AG09309 (cell line): ENCODE data around the gene POU6F2.

Experiments
- DNase-seq: peaks from one replicate; pipeline ENCODE4 v3.0.0-alpha.2; 2010; ENCODE audit warnings: low read depth
- H3K4me3 ChIP-seq: 2 replicates; pipeline ENCODE4 v1.5.1; 2011; ENCODE audit warnings: mild to moderate bottlenecking, low read depth, low read length, moderate library complexity; ENCODE audit not compliant: control insufficient read depth
- CTCF ChIP-seq: IDR thresholded peaks from 2 replicates; pipeline ENCODE4 v1.5.1; 2011; ENCODE audit warnings: mild to moderate bottlenecking, low read depth, low read length, inconsistent platforms; ENCODE audit not compliant: insufficient read depth, control insufficient read depth; ENCODE audit errors: missing control alignments

Gene POU6F2

GRCh38 chr7:39458061-39458745 lies 480.5 kb downstream of the POU6F2 start:
- H3K4me3 ChIP-seq, result peak overlapping the region; percentile 15

GRCh38 chr7:39459636-39460035 lies 481.9 kb downstream of the POU6F2 start:
- DNase-seq, result no peak
- no peak overlapping the region for H3K4me3 ChIP-seq
- TF ChIP-seq CTCF, result no peak

More at GRCh38 chr7:39458061-39458745, 480.5 kb downstream of the POU6F2 start:
- TF ChIP-seq CTCF, result no peak
- no peak for DNase-seq

GRCh38 chr7:39460486-39460885 lies 482.8 kb downstream of the POU6F2 start:
- DNase-seq, result no peak
- no peak for TF ChIP-seq CTCF

GRCh38 chr7:39461263-39461820 lies 483.6 kb downstream of the POU6F2 start:
- no peak for TF ChIP-seq CTCF
- DNase-seq, result no peak
- no peak overlapping the region for H3K4me3 ChIP-seq

More at GRCh38 chr7:39460486-39460885, 482.8 kb downstream of the POU6F2 start:
- no peak overlapping the region for H3K4me3 ChIP-seq

- no peak for TF ChIP-seq CTCF
- no peak for DNase-seq
- H3K4me3 ChIP-seq, result no peak overlapping the region
These were observed 485.5 kb downstream of the POU6F2 start for GRCh38 chr7:39463252-39463651.

- no peak for TF ChIP-seq CTCF
- DNase-seq, result no peak
- no peak overlapping the region for H3K4me3 ChIP-seq
These were observed 486.8 kb downstream of the POU6F2 start for GRCh38 chr7:39464350-39465054.
